DLD1 (cell line): ENCODE data around the gene ATP2B3.

Experiments
- in situ Hi-C: cut with HindIII; loops from 2 replicates; pipeline ENCODE4 v1.10.0; 2017; ENCODE audit warnings: low sequenced_read_pairs

The ATP2B3 gene

DNA sequence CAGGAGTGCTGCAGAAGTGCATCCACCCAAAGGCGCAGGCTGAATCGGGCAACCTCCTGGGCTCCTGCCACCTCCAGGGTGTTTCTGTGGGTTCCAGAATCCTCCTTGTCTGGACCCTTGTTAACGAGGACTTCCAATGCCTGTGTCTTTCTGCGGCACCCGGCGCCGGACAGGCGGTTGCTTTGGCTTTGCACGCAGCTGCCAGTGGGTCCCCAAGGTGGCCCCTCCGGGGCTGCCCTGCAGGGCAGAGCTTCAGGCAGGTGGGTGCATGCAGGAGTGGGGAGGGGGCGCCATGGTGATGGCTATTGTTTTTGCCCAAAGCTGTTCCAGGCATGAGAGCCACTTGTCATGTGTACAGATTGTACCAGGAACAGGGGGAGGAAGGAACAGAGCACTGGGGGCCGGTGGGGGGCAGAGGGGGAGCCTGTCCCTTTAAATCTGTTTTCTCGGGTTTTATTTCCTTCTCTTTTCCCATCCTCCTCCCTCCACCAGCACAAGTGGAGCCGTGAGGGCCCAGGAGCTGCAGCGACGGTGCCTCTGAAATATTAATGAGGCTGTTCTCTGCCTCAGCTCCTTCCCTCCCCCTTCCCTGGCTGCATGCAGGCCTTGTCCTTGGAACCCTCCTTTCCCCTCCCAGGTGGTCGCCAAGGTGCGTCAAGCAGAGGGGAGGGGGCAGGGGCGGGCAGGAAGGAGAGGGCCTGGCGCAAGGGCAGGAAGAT is 13.1 kb downstream of the ATP2B3 start:
- in situ Hi-C loops, result no loop called here

DNA sequence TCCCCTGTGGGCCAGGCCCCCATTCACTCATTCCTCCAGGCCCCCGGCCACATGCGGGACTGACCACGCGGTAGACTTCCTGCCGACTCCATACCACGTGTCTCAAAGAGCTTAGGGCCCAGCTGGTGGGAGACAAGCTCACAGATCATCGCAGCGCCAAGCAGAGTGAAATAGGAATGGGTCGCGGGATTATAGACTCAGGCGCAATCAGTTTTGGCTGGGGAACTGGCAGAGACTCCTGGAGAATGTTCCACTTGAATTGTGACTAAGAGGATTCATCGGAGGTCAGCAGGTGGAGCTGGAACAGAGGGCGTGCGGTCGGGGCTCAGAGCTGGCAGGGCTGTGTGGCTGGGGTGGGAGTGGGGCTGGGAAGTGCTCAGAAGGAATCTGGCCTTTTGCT is 15.6 kb downstream of the ATP2B3 start:
- in situ Hi-C loops, result no loop called here

DNA sequence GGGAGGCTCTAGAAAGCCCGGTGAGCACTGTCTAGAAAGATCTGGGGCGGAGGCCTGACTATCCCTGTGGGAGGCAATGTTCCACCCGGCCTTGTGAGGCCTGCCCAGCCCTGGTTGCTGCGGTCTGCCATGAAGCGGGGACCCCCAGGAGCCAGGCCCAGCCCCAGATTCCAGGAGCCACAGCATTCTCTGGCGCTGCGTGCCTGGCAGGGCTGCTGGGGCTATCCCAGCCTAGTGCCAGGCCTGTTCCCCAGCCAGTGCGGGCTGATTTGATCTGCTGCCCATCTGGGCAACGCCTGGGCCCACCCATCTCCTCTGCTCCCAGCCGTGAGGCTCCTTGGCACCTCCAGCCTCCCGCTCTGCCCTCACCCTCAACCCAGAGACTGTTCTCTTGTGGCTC is 19.6 kb downstream of the ATP2B3 start:
- in situ Hi-C loops, result no loop called here

DNA sequence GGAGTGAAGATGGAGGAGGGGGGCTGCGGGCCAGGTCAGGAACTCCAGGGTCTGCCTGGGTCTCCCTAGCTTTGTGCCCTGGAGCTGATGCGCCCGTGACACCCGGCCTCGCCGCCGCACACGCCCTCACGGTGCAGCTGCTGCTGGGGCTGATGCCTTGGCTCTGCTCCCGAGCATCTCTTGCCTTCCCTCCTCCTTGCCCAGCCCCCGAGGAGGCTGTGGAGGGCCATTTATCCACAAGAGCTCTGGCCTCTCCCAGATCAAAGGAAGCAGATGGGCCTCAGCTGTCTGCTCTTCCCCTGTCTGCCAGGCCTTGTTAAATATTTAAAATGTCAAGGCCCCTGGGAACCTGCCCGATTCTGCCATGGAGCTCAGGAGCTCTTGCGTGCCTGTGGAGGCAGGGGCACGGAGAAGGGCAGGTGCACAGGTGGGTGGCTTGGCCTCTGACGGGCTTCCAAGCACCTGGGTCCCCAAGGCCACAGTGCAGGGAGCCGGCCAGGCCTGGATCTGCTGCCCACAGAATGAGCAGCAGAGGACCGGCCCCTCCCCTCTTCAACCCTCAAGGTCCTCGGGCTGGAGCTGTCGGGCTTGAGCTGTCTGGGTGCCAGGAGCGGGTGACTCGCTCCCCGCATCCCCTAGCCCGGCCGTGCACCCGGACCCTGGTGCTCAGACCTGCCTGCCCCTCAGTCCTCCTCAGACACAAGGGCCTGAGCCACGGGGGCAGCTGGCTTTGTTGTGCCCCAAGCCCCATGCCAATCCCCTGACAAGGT is 20.3 kb downstream of the ATP2B3 start:
- in situ Hi-C loops, result no loop called here

DNA sequence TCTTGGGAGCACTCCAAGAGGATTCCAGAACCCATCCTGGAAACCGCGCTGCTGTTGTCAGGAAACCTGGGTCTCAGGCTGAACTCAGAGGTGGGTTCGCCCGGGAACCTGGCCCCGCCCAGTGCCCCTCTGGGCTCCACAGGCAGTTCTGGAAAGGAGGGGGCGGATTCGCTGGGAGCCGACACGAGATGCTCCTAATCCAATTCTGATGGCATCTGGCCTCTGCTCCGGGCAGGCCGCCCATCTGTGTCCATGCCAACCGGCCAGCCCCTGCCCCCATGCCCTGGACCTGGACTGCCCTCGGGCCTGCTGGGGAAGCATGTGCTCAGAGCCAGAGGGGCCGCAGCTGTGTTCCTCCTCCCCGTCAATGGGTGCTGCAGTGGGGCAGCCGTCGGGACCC is 21.0 kb downstream of the ATP2B3 start:
- in situ Hi-C loops, result no loop called here

DNA sequence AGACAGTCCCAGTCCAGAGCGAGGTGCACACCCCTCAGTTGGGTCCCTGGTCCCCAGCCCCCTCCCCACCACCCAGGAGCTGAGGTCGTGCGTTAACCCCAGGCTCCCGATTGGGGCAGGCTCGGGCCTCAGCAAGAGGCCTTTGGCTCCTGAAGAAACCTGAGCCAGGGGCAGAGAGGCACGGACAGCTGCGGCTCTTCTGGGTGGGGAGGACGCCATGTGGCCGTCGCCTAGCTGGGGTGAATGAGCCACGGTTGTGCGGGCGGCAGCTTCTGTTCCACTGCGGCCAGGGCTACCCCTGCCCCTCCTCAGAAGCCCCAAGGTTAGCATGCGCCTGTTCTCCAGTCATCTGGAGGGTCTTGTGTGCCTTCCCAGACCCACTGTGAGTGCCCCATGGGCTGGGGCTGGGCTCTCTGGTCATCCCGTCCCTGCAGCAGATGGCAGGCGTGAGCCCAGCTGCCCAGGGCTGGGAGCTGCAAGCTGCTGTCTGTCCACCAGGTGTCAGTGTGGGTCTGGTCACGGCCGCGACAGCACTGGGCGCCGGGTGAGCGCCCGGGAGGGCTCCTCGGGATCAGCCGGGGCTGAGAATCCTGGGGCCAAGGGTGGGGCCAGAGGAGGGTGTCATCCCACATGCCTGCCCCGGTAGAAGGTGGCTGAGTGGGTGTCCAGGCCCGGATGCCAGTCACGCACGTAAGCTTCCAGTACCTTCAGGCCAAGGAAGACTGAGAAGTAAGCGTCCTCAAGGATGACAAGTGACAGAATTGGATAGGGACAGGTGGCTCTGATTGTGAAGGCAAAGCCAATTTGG is 21.9 kb downstream of the ATP2B3 start:
- in situ Hi-C loops, result no loop called here

DNA sequence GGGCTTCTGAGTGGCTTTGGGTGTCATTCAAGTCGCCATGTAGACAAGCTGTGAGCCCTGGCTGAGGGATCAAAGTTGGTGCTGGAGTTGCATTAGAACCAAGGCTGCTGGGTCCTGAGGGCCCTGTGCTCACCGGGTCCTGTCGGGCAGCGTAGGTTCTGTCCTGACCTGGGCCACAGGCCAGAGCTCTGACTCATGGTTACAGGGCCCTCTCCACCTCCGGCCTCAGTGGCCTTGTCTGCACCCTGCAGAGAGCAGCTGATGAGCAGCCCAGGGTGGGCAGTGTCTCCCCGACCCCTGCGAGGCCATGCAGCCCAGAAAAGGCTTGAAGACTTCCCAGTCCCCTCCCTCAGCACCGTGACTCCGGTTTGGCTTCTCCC is 22.5 kb downstream of the ATP2B3 start:
- in situ Hi-C loops, result no loop called here

DNA sequence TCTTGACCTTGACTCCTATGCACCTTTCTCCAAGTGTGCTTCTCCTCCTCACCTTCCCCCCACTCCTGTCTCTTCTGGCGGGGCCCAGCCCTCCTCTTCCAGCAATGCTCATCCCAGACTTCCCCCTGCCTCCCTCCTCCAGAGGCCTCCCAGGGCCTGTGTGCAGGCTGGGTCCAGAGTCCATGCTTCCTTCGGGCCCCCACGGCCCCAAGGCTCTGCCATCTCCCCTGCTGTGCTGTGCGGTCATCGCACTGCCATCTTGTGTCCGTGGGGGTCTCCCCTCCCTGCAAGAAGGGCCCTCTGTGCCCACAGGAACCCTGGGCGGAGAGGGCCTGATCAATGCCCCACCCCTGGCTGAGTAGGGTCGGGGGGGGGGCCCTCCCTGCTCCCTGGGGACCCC is 27.3 kb downstream of the ATP2B3 start:
- in situ Hi-C loops, result no loop called here

DNA sequence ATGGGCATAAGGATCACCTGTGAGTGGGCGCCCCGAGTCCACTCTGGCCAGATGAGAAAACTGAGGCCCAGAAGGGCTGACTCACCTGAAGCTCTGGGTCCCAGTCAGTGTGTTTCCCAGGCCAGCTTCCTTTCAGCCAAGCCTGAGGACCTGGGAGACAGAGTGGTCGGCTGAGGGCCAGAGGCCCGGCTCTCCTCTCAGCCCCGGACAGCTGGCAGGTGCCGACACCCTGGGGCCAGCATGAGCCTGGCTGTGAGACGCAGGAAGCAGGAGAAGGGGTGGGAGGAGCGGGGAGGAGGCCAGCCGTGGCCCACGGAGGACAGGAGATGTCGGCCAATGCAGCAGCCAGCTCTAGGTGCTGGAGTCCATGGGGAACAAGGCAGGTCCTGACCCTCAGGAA is 28.9 kb downstream of the ATP2B3 start:
- in situ Hi-C loops, result no loop called here

DNA sequence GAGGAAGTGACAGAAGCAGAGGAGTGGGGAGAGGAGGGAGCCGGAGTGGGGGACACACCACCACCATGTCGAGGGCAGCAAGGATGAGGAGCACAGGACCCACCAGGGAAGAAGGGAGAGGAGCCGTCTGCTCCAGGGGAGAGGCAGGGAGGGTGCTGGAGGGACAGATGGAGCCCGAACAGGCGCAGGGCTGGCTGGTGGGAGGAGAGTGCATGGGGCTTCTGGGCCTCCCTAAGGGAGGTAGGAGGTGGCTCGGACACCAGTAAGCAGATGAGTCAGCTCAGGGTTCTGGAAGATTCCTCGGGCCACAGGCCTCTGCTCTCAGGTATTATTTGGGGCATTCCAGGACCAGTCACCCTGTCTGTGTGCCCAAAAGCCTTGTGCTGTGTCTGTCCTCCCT is 29.8 kb downstream of the ATP2B3 start:
- in situ Hi-C loops, result no loop called here

DNA sequence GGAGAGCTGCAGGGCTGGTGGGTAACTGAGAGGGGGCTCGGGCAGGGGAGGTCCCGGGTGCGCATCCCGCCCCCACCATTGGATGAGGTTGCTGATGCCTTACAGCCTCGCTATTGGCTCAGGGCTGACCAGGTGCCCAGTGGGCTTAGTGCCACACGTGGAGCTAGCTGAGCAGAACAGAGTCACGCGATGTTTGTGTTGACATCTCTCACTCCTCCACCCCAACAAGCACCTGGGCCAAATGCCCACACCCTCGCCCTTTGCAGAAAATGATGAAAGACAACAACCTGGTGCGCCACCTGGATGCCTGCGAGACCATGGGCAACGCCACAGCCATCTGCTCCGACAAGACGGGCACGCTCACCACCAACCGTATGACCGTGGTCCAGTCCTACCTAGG is 31.8 kb downstream of the ATP2B3 start:
- in situ Hi-C loops, result no loop called here

DNA sequence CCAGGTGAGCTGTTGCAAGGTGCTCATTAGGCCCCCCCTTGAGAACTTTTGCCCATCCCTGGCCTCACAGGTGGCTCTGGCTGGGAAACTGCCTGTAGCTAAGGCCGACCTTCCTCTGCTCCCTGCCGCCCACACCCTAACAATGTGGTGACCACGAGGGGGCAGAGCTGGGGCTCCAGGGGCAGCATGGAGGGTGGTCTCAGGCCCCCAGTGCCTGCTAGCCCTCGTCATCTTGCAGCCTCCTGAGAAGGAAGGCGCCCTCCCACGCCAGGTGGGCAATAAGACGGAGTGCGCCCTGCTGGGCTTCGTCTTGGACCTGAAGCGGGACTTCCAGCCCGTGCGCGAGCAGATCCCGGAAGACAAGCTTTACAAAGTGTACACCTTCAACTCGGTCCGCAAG is 32.4 kb downstream of the ATP2B3 start:
- in situ Hi-C loops, result no loop called here

DNA sequence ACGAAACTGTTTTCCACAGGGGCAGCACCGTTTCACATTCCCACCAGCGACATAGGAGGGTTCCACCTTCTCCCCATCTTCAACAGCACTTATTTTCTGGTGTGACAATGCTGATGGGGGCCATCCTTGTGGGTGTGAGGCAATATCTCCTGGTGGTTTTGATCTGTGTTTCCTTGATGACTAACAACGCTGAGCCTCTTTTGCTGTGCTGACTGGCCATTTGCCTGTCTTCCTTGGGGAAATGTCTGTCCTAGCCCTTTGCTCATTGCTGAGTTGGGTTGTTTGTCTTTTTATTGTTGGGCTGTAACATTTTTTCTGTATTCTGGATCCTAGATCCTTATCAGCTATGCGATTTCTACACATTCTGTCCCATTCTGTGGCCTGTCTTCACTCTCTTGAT is 33.7 kb downstream of the ATP2B3 start:
- in situ Hi-C loops, result no loop called here

DNA sequence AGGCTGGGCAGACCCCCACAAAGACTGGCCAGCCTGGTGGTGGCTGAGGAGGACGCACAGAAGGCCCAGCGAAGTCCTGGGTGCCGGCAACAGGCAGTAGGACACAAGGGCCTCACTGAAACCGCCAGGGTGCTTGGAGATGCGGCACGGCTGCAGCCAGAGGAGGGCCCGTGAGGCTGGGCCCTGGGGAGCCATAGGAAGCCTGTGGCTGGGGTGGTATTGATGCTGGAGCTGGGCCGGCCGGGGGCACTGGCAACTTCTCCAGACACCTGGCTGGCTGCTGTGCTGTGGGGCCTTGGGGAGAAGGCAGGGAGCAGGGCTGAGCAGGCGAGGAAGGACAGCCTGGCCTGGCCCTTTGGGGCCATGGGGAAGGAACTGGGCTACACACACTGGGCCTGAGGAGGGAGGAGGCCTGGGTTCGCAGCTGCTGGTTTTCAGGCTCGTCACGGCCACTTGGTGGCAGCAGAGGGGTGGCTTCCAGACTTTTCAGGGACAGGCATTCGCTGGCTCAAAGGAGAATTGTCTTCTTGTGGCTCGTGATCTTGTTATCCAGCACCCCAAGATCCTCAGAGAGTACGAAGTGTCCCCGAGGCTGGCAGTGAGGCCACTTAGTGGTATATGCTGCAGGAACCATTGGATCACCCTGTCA is 37.2 kb downstream of the ATP2B3 start:
- in situ Hi-C loops, result no loop called here

DNA sequence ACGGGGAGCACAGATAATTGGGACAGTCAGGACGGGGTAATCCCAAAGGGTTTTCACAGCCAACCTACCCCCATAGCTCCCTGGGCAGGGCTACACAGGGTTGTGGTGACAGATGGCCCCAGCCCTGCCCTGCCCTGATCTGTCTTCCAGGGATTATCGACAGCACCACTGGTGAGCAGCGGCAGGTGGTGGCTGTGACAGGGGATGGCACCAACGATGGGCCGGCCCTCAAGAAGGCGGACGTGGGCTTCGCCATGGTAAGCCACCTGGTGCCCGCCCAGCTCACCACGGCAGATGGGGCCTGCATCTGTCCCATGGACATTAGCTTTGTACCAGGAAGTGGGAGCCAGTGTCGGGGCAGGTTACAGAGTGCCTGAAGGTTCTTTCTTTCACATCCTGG is 39.3 kb downstream of the ATP2B3 start:
- in situ Hi-C loops, result no loop called here

DNA sequence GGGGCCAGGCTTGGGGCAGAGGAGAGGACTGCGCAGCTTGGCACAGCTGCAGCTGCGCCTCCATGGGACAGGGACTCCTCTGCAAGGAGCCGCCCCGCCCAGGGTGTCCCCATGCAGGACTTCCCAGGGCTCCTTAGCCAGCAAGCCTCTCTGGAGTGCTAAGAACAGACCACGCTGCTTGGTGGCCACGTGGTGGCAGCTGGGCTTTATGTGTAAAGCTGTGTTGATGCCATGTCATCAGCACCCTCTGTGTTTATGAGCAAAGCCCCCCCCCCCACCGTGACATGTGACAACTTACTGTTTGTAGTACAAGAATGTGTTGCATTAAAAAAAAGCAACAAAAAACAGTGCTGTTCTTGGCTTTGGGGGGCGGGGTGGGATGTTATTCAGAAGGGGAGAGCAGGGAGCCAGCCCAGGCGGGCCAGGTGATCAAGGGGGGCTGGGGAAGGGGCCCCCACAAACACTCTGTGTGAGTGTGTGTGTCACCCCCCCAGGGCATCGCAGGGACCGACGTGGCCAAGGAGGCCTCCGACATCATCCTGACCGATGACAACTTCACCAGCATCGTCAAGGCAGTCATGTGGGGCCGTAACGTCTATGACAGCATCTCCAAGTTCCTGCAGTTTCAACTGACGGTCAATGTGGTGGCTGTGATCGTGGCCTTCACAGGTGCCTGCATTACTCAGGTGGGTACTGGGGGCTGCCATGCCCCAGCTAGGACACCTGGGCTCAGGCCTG is 40.3 kb downstream of the ATP2B3 start:
- in situ Hi-C loops, result no loop called here

DNA sequence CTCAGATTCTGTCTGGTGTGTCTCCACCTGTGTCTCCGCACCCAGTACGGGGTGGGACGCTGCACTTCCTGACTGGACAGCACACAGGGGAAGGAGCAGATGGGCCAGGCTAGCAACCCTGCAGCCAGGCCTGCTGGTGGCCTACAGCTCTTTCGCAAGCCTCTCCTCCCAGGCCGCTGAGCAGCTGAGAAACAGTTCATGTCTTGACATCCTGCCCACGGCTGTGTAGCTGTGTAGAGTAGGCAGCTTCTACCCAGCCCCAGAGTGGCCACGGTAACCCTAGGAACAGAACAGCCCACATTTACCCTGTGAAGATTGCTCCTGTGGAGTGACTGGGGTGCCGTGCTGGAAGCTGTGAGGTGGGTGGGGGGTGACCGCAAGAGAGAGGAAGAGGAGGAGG is 42.6 kb downstream of the ATP2B3 start:
- in situ Hi-C loops, result no loop called here

DNA sequence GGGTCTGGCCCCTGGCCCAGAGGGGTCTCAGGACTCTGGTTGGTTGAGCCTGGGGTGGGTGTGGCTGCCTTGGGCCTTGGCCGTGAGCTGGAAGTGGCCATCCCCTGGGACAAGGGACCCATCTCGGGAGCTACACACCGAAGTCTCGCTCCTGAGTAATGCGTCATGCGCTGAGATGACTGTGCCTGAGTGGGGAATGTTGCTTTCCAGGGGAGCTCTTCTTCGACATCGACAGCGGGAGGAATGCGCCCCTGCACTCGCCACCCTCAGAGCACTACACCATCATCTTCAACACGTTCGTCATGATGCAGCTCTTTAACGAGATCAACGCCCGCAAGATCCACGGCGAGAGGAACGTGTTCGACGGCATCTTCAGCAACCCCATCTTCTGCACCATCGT is 43.0 kb downstream of the ATP2B3 start:
- in situ Hi-C loops, result no loop called here

DNA sequence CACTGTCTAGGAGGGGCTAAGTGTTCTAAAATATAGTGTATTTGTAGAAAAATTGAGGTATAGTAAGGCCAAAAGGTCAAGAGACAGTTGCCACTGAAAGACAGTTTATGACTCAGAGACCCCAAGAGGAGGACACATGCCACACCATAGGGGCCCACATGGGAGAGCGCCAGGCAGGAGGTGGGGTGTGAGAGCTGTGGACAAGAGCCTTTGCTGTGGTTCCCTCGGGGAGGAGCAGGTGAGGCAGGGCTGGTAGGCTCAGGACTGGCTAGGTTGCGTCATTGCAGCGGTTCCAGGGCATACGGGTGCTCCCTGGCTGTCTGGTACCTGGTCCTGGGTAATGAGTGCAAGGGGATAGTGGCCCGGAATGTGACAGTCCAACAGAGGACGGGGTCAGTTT is 43.9 kb downstream of the ATP2B3 start:
- in situ Hi-C loops, result no loop called here

DNA sequence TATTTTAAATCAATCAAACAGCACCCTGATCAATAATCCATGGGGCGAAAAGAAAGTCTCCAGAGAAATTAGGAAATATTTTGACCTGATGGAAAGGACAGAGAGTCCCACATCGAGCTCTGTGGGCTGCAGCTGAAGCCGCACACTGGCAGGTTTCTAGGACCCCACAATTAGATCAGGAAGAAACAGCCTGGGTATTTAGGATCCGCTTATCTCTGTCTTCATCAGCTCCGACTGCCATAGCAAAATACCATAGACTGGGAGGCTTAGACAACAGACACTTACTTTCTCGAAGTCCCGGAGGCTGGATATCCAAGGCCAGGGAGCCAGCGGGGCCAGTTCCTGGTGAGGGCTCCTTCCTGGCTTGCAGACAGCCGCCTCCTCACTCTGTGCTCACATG is 45.1 kb downstream of the ATP2B3 start:
- in situ Hi-C loops, result no loop called here
